ENCODE data around the gene KRTAP20-2. TPM values are rescaled to one million over a fixed set of nuclear protein-coding genes. Genes with fewer than 3 reads are reported as not detected.

KRTAP20-2 gene
- total and polyA plus RNA-seq, 11 donors: not detected

DNA sequence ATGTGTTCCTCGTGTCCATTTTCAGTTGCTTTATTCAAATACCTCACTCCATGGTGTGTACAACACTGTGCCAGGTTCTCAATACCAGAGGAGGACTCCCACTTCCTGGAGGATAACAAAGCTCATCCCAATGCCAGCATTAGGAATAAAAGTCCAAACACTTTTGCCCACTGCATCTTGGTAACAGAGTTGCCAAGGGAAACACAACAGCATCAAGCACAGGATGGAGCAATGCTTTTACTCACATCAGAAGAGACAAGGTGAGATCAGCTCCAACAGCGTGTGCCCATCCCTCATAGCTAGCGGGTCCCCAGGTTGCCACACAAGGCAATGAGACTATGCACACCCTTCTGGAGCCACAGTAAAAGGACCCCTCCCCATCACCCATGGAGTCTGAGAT, 11.6 kb upstream of the KRTAP20-2 start:
- H3K27me3 ChIP-seq: no peaks in the 10 kb centered on the region
- ATAC-seq: no peak
- no peaks in the 10 kb centered on the region for H3K4me1 ChIP-seq
- H3K27ac ChIP-seq: no peak overlapping the region
- WGBS, 4 donors: 78 to 88% (median 84%) methylated on average over 3 of the region's 3 CpGs
- intact Hi-C loops (cut with DNase I): no loop called here
- H3K36me3 ChIP-seq: no peaks in the 10 kb centered on the region
- H3K9me3 ChIP-seq: peaks cover 0 to 3% (median 0%) of the 10 kb centered on the region in 12 donors
- no peak overlapping the region for H3K4me3 ChIP-seq
- no peak for DNase-seq
- TF ChIP-seq POLR2A (IDR thresholded peaks at IDR 0.05): no peak
- TF ChIP-seq, protein P1, sequence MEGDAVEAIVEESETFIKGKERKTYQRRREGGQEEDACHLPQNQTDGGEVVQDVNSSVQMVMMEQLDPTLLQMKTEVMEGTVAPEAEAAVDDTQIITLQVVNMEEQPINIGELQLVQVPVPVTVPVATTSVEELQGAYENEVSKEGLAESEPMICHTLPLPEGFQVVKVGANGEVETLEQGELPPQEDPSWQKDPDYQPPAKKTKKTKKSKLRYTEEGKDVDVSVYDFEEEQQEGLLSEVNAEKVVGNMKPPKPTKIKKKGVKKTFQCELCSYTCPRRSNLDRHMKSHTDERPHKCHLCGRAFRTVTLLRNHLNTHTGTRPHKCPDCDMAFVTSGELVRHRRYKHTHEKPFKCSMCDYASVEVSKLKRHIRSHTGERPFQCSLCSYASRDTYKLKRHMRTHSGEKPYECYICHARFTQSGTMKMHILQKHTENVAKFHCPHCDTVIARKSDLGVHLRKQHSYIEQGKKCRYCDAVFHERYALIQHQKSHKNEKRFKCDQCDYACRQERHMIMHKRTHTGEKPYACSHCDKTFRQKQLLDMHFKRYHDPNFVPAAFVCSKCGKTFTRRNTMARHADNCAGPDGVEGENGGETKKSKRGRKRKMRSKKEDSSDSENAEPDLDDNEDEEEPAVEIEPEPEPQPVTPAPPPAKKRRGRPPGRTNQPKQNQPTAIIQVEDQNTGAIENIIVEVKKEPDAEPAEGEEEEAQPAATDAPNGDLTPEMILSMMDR (IDR thresholded peaks at IDR 0.05): no peak

DNA sequence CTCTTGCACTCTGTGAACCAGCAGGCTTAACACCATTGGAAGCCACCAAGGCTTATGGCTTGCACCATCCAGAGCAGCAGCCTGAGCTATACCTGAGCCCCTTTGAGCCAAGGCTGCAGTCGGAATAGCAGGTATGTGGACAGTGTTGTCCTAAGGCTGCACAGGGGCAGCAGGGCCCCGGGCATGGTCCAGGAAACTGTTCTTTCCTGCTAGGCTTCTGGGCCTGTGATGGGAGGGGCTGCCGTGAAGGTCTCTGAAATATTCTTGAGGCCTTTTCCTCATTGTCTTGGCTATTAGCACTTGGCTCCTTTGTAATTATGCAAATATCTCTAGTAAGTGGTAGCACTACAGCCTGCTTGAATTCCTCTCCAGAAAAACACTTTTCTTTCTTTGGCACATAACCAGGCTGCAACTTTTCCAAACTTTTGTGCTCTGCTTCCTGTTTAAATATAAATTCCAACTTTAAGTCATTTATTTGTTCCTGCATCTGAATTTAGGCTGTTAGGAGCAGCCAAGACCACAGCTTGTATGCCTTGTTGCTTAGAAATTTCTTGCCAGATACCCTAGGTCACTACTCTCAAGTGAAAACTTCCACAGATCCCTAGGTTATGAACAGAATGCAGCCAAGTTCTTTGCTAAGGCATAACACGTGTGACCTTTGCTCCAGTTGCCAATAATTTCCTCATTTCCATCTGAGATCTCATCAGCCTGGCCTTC, 9.4 kb upstream of the KRTAP20-2 start:
- Histone ChIP-seq H3K9me3 (peaks cover 0 to 3% (median 0%) of the 10 kb centered on the region in 12 donors), H3K27me3 (no peaks in the 10 kb centered on the region), H3K4me3 (no peak overlapping the region), H3K4me1 (no peaks in the 10 kb centered on the region), H3K27ac (no peak overlapping the region), H3K36me3 (no peaks in the 10 kb centered on the region)
- TF ChIP-seq POLR2A (IDR thresholded peaks at IDR 0.05): no peak
- TF ChIP-seq, protein P1 (IDR thresholded peaks at IDR 0.05): no peak
- no peak for ATAC-seq
- intact Hi-C loops (cut with DNase I): no loop called here
- 69 to 78% (median 74%) methylated on average over 4 of the region's 4 CpGs for WGBS, 4 donors
- no peak for DNase-seq

DNA sequence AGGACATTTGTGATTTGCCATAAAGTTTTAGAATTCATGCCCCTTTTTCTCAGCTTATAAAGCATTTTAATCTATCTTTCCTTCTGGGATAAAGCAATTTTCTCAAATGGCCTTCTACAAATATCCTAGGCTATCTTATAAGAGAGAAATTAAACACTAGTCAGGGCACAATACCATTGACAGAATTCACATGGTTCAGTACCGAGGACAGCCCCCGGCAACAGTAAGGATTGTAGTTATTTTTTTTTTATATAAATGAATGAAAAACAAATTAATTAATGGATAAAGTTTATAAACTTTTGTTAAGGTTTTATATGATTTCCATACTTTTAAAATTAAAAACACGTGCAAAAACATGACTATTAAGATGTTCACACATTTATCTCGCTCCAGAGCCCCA, 6.9 kb upstream of the KRTAP20-2 start:
- WGBS, 4 donors: 76 to 91% (median 84%) methylated on average over 4 of the region's 4 CpGs
- Histone ChIP-seq H3K4me3 (no peak overlapping the region), H3K36me3 (no peaks in the 10 kb centered on the region), H3K27me3 (no peaks in the 10 kb centered on the region), H3K9me3 (peaks cover 0 to 3% (median 0%) of the 10 kb centered on the region in 12 donors), H3K27ac (no peak overlapping the region), H3K4me1 (no peaks in the 10 kb centered on the region)
- intact Hi-C loops (cut with DNase I): no loop called here
- TF ChIP-seq POLR2A (IDR thresholded peaks at IDR 0.05): no peak
- TF ChIP-seq, protein P1 (IDR thresholded peaks at IDR 0.05): no peak
- no peak for DNase-seq
- ATAC-seq: no peak

DNA sequence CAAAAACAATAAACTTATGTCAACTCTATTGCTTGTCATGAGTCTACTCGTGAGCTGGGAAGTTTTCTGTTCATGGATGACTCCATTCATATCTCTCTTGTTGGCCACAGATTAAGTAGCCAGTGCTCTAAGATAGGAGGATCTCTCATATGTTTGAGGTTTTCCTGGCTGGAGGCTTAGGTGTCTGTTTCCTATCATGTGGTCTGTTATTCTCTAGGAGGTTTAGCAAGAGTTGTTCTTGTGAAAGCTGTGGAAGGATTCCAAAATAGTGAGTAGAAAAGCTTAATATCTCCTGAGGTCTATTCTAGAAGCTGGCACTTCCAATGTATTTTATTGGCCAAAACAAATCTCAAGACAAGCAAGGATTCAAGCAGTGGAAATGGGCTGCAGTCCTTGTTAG, 5.8 kb upstream of the KRTAP20-2 start:
- no peak overlapping the region for H3K27ac ChIP-seq
- no peak overlapping the region for H3K4me3 ChIP-seq
- TF ChIP-seq, protein P1 (IDR thresholded peaks at IDR 0.05): no peak
- no peak for TF ChIP-seq POLR2A (IDR thresholded peaks at IDR 0.05)
- no peaks in the 10 kb centered on the region for H3K27me3 ChIP-seq
- H3K36me3 ChIP-seq: no peaks in the 10 kb centered on the region
- DNase-seq (no peak), ATAC-seq (peak in 1 of 4 donors; percentile 59)
- no peaks in the 10 kb centered on the region for H3K4me1 ChIP-seq
- WGBS, 4 donors: 23 to 33% (median 28%) methylated on average over 1 of the region's 1 CpG
- intact Hi-C loops (cut with DNase I): no loop called here
- peaks cover 0 to 3% (median 0%) of the 10 kb centered on the region in 12 donors for H3K9me3 ChIP-seq
